ENCODE data around the gene ADAMTS17. TPM values are rescaled to one million over a fixed set of nuclear protein-coding genes. Genes with fewer than 3 reads are reported as not detected.

The ADAMTS17 gene
- total RNA-seq, 1 donor from 2014 or later, result 10.6 TPM

GRCh38 chr15:99976811-99977271, 364.9 kb downstream of the ADAMTS17 start:
- DNase-seq (ENCODE audit: low spot score), result no peak

- DNase-seq (ENCODE audit: low spot score), result no peak
Measured at GRCh38 chr15:99976000-99976399, 365.8 kb downstream of the ADAMTS17 start.

- no peak for DNase-seq (ENCODE audit: low spot score)
Measured at GRCh38 chr15:99974246-99974645, 367.5 kb downstream of the ADAMTS17 start.

GRCh38 chr15:99973351-99973750, 368.4 kb downstream of the ADAMTS17 start:
- DNase-seq (ENCODE audit: low spot score), result no peak

GRCh38 chr15:99970891-99971430, 370.8 kb downstream of the ADAMTS17 start:
- no peak for DNase-seq (ENCODE audit: low spot score)

- DNase-seq (ENCODE audit: low spot score), result no peak
Measured at GRCh38 chr15:99969261-99969920, 372.4 kb downstream of the ADAMTS17 start.

- no peak for DNase-seq (ENCODE audit: low spot score)
Measured at GRCh38 chr15:99967841-99968371, 373.9 kb downstream of the ADAMTS17 start.

- no peak for DNase-seq (ENCODE audit: low spot score)
Measured at GRCh38 chr15:99966815-99967214, 375.0 kb downstream of the ADAMTS17 start.

GRCh38 chr15:99965376-99965775, 376.4 kb downstream of the ADAMTS17 start:
- DNase-seq (ENCODE audit: low spot score), result no peak

- peak; percentile 17 for DNase-seq (ENCODE audit: low spot score)
Measured at GRCh38 chr15:99963976-99964375, 377.8 kb downstream of the ADAMTS17 start.

- DNase-seq (ENCODE audit: low spot score), result peak; percentile 29
Measured at GRCh38 chr15:99963096-99963825, 378.5 kb downstream of the ADAMTS17 start.

GRCh38 chr15:99962006-99962561, 379.7 kb downstream of the ADAMTS17 start:
- no peak for DNase-seq (ENCODE audit: low spot score)

GRCh38 chr15:99961011-99961441, 380.7 kb downstream of the ADAMTS17 start:
- DNase-seq (ENCODE audit: low spot score), result no peak

- DNase-seq (ENCODE audit: low spot score), result no peak
Measured at GRCh38 chr15:99959326-99959725, 382.4 kb downstream of the ADAMTS17 start.

GRCh38 chr15:99958426-99959097, 383.2 kb downstream of the ADAMTS17 start:
- DNase-seq (ENCODE audit: low spot score), result no peak

GRCh38 chr15:99957642-99958013, 384.1 kb downstream of the ADAMTS17 start:
- no peak for DNase-seq (ENCODE audit: low spot score)

- no peak for DNase-seq (ENCODE audit: low spot score)
Measured at GRCh38 chr15:99956820-99957641, 384.7 kb downstream of the ADAMTS17 start.

- no peak for DNase-seq (ENCODE audit: low spot score)
Measured at GRCh38 chr15:99956022-99956775, 385.6 kb downstream of the ADAMTS17 start.

- DNase-seq (ENCODE audit: low spot score), result no peak
Measured at GRCh38 chr15:99955532-99955931, 386.2 kb downstream of the ADAMTS17 start.

- no peak for DNase-seq (ENCODE audit: low spot score)
Measured at GRCh38 chr15:99955181-99955525, 386.6 kb downstream of the ADAMTS17 start.

Data from ureter (tissue), 1 donor.